Colon (tissue), 2 donors: ENCODE results near the gene DIPK1A.
"Not testable (repeated sequence)": the region's sequence is repeated elsewhere in the genome, so short reads cannot be mapped to it uniquely, and the experiment has no call there.

Experiments
- FAIRE-seq: peaks from 2 replicates; lab custom pipeline; 2012; peaks lifted over from hg19 to GRCh38; lab: Jason Lieb, UNC
- donor health status: control.
- donor health status: control.

DIPK1A gene

GRCh38 chr1:92921031-92922023 is 39.9 kb downstream of the DIPK1A start:
- FAIRE-seq, result no peak

GRCh38 chr1:92916899-92917298 is 44.4 kb downstream of the DIPK1A start:
- FAIRE-seq, result no peak

GRCh38 chr1:92915547-92915946 is 45.7 kb downstream of the DIPK1A start:
- no peak for FAIRE-seq

- no peak for FAIRE-seq
These were observed 48.0 kb downstream of the DIPK1A start for GRCh38 chr1:92913093-92913819.

GRCh38 chr1:92910081-92910480 is 51.2 kb downstream of the DIPK1A start:
- no peak for FAIRE-seq

GRCh38 chr1:92909321-92909720 is 51.9 kb downstream of the DIPK1A start:
- no peak for FAIRE-seq

GRCh38 chr1:92907949-92908684 is 53.1 kb downstream of the DIPK1A start:
- FAIRE-seq, result no peak

- FAIRE-seq, result no peak
These were observed 57.5 kb downstream of the DIPK1A start for GRCh38 chr1:92903765-92904164.

- FAIRE-seq, result no peak
These were observed 58.9 kb downstream of the DIPK1A start for GRCh38 chr1:92902406-92902744.

GRCh38 chr1:92901699-92902405 is 59.4 kb downstream of the DIPK1A start:
- no peak for FAIRE-seq

- FAIRE-seq, result no peak
These were observed 60.1 kb downstream of the DIPK1A start for GRCh38 chr1:92901126-92901525.

- no peak for FAIRE-seq
These were observed 60.7 kb downstream of the DIPK1A start for GRCh38 chr1:92900539-92900938.

GRCh38 chr1:92899780-92900179 is 61.5 kb downstream of the DIPK1A start:
- FAIRE-seq, result no peak

- FAIRE-seq, result not testable (repeated sequence)
These were observed 63.2 kb downstream of the DIPK1A start for GRCh38 chr1:92898053-92898452.

- no peak for FAIRE-seq
These were observed 73.8 kb downstream of the DIPK1A start for GRCh38 chr1:92887465-92887864.

- FAIRE-seq, result no peak
These were observed 74.3 kb downstream of the DIPK1A start for GRCh38 chr1:92886886-92887419.

GRCh38 chr1:92884195-92884594 is 77.1 kb downstream of the DIPK1A start:
- no peak for FAIRE-seq

- no peak for FAIRE-seq
These were observed 78.0 kb downstream of the DIPK1A start for GRCh38 chr1:92883297-92883696.

GRCh38 chr1:92882819-92883218 is 78.4 kb downstream of the DIPK1A start:
- no peak for FAIRE-seq

- no peak for FAIRE-seq
These were observed 79.9 kb downstream of the DIPK1A start for GRCh38 chr1:92881391-92881790.

- FAIRE-seq, result no peak
These were observed 81.8 kb downstream of the DIPK1A start for GRCh38 chr1:92879316-92879968.
